HG02884 (cell line): Measurements from ENCODE around the gene COMMD10.
"Not testable (repeated sequence)": the region's sequence is repeated elsewhere in the genome, so short reads cannot be mapped to it uniquely, and the experiment has no call there.

Experiments
- ATAC-seq: cut with Tn5 transposase; IDR thresholded peaks from one replicate; pipeline ENCODE4 v1.9.1; 2021; ENCODE audit warnings: mild to moderate bottlenecking, moderate library complexity; ENCODE audit not compliant: unreplicated experiment

Gene COMMD10

GRCh38 chr5:116084871-116085715, at the start of gene COMMD10:
Gene COMMD10, plus strand, starts transcription at chr5:116085025.
- peak; percentile 87 for ATAC-seq

- ATAC-seq = no peak
Measured at GRCh38 chr5:116035123-116035522, 49.7 kb upstream of the COMMD10 start.

DNA sequence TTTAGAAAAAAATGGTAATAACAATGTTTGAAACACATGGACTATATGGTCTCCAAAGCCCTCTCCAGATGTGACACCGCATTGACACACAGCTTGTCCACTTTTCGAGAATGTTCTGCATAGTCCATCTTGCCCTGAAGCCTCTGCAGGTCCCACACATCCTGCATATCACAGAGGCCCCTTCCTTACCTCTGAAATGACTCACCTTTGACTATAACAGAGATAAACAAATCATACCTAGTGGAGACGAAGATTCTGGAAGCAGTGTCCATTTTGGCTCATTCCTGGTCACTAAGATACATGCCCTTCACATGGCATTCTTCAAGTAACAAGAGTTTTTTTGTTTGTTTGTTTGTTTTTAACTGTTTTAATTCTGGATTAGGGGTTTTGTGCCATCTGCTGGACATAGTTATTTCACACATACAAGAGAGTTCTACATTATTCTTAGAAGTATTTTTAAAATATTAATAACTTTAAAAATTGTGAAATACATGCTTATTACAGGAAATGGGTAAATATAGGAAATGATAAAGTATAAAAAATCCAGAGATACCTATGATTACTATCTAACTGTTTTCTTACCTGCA, 47.5 kb upstream of the COMMD10 start:
- no peak for ATAC-seq

DNA sequence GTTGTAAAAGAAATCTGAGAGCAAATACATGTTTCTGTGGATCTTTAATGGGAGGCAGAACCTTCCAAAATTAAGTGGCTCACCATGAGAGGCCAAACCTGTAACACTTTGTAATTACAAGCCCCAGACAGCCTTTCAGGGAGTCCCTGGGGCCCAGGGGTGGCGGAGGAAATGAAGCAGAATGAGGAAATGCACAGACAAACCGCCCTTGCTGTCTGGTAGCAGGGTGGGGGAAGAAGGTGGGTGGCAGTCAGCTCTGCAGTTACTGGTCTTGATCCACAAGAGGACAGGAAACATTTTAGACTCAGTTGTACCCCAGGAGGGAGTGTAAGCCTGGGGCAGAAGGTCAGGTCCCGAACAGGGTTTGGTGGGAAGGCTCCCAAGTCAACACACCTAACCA, 46.0 kb upstream of the COMMD10 start:
- peak; percentile 87 for ATAC-seq

DNA sequence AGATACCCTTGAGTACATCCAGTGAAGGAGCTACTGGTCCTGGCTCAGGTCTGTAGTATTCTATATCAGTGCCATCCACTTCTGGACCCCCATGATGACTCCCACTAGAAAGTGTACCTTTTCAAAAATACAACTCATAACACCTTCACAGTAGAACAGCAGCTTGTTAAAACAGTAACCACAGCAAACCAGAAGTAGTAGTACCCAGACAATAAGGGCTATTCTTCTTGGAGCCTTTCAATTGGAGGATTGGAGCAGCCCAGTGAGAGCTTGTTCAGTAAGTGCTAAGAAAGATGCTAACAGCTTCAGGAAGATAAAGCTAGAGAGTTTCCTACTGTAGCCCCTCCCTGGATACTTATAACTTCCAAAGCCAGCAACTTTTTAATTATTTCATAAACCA, 42.5 kb upstream of the COMMD10 start:
- ATAC-seq = no peak

GRCh38 chr5:116044073-116044472, 40.8 kb upstream of the COMMD10 start:
- no peak for ATAC-seq

- ATAC-seq = no peak
Measured at GRCh38 chr5:116045821-116046220, 39.0 kb upstream of the COMMD10 start.

GRCh38 chr5:116046261-116046660, 38.6 kb upstream of the COMMD10 start:
- ATAC-seq = no peak

GRCh38 chr5:116046823-116047222, 38.0 kb upstream of the COMMD10 start:
- no peak for ATAC-seq

DNA sequence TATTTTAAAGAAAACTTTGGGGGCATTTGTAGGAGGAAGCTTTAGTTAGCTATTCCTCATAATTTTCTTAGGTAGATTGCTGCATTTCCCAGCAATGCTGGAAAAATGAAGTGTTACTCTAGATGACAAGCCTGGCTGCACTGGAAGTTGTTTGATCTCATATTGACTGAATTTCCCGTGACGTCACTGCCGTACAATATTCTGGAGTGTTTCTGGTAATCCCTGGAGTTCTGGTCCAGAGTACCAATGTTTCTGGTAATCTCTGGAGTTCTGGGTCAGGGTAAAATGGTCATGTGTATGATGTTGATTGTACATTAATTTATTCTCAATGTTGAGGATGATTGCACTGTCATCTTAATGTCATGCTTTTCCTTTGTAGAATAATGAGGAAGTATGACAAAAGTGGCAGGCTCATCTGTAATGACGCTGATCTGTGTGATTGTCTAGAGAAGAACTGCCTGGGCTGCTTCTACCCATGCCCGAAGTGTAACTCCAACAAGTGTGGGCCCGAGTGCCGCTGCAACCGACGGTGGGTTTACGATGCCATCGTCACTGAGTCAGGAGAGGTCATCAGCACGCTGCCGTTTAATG, 26.4 kb upstream of the COMMD10 start:
- no peak for ATAC-seq

DNA sequence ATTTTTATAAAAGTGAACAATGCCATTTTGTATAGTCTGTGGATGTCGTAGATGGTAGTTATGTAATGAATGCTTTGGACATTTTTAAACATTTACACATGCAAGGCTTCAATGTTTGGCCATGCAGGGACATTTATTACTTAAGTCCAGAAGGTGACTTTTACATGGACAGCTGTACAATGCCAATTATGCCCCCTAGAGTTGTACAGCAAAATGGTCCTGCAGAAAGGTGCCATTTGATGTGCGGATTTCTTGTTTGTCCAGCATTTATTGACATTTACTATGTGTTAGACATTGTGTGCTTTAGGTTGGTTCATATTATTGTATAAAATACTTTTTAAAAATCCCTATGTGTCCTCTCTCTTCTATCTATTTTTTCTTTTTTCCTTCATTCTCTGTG, 22.5 kb upstream of the COMMD10 start:
- no peak for ATAC-seq

DNA sequence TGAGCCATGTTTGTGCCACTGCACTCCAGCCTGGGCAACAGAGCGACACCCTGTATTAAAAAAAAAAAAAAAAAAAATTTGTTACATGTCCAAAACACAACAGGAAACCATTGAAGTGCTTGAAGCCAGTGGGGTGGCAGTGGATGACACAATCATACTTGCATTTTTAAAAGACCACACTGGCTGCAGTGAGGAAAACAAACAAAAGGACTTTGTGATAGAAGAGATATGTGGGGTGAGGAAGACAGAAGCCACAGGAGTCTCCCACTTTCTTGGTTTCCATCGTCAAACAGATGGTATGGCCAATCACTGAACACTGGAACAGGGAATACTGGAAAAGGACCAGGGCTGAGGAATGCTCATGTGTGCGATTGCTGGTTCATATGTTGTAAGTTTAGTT, 20.9 kb upstream of the COMMD10 start:
- ATAC-seq = no peak

- no peak for ATAC-seq
Measured at GRCh38 chr5:116068028-116068632, 16.7 kb upstream of the COMMD10 start.

GRCh38 chr5:116071211-116071610, 13.6 kb upstream of the COMMD10 start:
- no peak for ATAC-seq

GRCh38 chr5:116075191-116075831, 9.5 kb upstream of the COMMD10 start:
- no peak for ATAC-seq

DNA sequence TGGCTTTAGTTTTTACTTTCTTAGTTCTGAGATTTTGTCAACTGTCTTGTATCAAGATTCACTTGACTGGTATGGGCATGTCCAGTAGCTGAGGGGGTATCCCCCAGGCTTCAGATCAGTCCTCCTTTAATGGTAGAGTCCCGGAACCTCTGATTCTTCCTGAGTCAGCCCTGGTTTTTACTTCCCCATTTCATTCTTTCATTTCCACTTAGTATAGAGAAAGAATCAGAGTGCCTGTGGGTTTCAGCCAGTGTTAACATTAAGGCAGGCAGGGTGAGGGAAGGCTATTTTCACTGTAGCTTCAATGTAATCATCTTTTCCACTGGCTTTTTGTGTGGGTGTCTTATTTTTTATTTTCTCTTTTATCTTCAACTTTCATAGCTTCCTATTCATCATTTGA, 8.3 kb upstream of the COMMD10 start:
- peak; percentile 97 for ATAC-seq

GRCh38 chr5:116078199-116078598, 6.6 kb upstream of the COMMD10 start:
- no peak for ATAC-seq

- ATAC-seq = peak; percentile 28
Measured at GRCh38 chr5:116084287-116084691, 536 bp upstream of the COMMD10 start.

DNA sequence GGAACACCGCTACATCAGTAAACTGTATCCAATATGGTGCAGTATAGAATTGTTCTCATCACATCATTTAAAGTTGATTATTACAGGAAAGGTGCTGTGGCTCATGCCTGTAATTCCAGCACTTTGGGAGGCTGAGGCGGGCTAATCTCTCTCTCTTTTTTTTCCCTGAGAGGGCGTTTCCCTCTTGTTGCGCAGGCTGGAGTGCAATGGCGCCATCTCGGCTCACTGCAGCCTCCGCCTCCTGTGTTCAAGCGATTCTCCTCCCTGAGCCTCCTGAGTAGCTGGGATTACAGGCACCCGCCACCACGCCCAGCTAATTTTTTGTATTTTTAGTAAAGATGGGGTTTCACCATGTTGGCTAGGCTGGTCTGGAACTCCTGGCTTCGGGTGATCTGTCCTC, 1.5 kb downstream of the COMMD10 start:
- ATAC-seq = not testable (repeated sequence)

GRCh38 chr5:116088062-116088461, 3.2 kb downstream of the COMMD10 start:
- no peak for ATAC-seq

DNA sequence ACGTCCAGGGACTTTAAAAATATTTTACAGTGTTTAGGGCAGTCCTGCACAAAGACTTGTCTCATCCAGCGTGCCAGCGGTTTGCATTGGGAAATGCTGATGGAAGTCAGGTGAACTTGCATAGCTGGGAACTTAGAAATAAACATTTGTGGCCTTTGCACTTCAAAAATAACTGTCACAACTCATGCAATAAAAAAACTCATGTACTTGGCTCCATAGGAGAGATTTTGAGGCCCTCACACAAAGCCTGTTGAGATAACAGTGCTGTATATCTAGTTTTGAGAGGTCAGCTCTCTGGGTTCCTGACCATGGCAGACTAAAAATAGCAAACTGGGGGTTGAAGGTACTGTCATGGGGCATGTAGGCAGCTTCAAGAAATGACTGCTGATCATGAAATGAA, 5.5 kb downstream of the COMMD10 start:
- ATAC-seq = peak; percentile 51
